ENCODE results near the gene SUCNR1. TPM values are rescaled to one million over a fixed set of nuclear protein-coding genes. Genes with fewer than 3 reads are reported as not detected.

Gene SUCNR1
- total RNA-seq, 1 experiment from 2014 or later = not detected

DNA sequence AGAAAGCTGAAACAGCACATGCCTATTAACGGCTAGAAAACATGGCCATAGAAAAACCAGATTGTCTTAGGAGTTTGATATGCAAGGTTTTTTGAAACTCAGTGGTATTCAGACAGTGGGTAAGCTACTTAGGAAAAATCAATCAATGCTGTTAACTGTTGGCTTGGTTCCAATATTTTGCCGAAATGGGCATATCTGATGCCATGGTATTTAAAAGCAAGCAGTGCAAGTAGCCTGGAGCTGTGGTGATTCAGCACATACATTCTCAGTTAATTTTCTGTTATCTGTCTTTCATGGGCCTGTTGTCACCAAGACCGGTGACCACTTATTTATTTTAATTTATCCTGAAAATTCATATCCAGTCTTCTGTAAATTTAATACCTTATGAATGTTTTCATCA lies 17.3 kb upstream of the SUCNR1 start:
- H3K27ac Mint-ChIP-seq (ENCODE audit: low read depth, unreplicated experiment) = no peak overlapping the region
- no peak for DNase-seq (ENCODE audit: unreplicated experiment)
- POLR2A ChIA-PET = no interaction called here

DNA sequence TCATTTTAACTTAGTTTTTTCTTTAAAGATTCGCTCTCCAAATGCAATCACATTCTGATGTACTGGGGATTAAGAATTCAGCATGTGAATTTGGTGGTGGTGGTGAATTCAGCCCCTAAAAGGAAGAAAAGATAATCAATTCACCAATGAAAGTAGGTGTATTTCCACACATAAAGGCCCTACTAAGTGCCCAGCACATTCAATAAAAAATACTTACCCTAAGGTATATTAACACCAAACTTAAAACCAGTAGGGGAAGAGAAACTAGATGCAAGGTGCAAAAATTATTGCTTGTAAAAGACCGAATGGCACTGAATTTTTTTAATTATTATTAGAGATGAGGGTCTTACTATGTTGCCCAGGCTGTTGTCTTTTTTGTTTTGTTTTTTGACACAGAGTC lies 16.8 kb upstream of the SUCNR1 start:
- Mint-ChIP-seq H3K27ac (ENCODE audit: low read depth, unreplicated experiment) (no peak overlapping the region), H3K9me3 (ENCODE audit: unreplicated experiment) (no peaks in the 10 kb centered on the region), H3K27me3 (ENCODE audit: insufficient read depth, unreplicated experiment) (no peaks in the 10 kb centered on the region), H3K4me3 (ENCODE audit: unreplicated experiment) (no peak overlapping the region), H3K4me1 (ENCODE audit: insufficient read depth, unreplicated experiment) (no peaks in the 10 kb centered on the region), H3K36me3 (ENCODE audit: insufficient read depth, unreplicated experiment) (no peaks in the 10 kb centered on the region)
- POLR2A ChIA-PET = no interaction called here
- no TSS peak for BruUV-seq (replicated peaks)
- DNase-seq (ENCODE audit: unreplicated experiment) = no peak
- TF ChIP-seq, protein P1, sequence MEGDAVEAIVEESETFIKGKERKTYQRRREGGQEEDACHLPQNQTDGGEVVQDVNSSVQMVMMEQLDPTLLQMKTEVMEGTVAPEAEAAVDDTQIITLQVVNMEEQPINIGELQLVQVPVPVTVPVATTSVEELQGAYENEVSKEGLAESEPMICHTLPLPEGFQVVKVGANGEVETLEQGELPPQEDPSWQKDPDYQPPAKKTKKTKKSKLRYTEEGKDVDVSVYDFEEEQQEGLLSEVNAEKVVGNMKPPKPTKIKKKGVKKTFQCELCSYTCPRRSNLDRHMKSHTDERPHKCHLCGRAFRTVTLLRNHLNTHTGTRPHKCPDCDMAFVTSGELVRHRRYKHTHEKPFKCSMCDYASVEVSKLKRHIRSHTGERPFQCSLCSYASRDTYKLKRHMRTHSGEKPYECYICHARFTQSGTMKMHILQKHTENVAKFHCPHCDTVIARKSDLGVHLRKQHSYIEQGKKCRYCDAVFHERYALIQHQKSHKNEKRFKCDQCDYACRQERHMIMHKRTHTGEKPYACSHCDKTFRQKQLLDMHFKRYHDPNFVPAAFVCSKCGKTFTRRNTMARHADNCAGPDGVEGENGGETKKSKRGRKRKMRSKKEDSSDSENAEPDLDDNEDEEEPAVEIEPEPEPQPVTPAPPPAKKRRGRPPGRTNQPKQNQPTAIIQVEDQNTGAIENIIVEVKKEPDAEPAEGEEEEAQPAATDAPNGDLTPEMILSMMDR (IDR thresholded peaks at IDR 0.05; ENCODE audit: unreplicated experiment) = no peak
- CTCF ChIA-PET = no interaction called here
- intact Hi-C loops (cut with micrococcal nuclease) = no loop called here

More for the DNA sequence above, 17.3 kb upstream of the SUCNR1 start:
- no TSS peak for BruUV-seq (replicated peaks)
- intact Hi-C loops (cut with micrococcal nuclease) = no loop called here
- CTCF ChIA-PET = no interaction called here
- Mint-ChIP-seq H3K4me3 (ENCODE audit: unreplicated experiment) (no peak overlapping the region), H3K36me3 (ENCODE audit: insufficient read depth, unreplicated experiment) (no peaks in the 10 kb centered on the region), H3K4me1 (ENCODE audit: insufficient read depth, unreplicated experiment) (no peaks in the 10 kb centered on the region), H3K9me3 (ENCODE audit: unreplicated experiment) (no peaks in the 10 kb centered on the region), H3K27me3 (ENCODE audit: insufficient read depth, unreplicated experiment) (no peaks in the 10 kb centered on the region)
- TF ChIP-seq, protein P1 (IDR thresholded peaks at IDR 0.05; ENCODE audit: unreplicated experiment) = no peak

DNA sequence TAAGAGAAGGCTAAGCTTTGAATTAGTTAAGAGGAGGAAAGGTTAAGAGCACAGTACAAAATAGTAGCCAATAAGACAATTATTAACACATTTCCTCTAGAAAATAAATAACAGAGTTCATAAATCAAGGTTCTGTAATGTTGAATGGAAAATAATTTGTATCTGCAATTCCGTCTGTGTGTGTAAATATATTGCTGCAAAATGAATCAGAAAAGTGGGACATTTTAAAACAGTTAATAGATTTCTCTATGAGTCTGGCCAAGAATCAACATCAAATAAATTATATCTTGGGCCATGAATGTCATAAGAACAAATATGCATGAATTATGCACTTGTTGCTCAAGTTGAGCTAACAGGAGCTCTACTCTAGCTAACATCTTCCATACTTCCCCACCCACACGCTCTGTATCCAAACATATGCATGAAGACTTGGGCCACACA lies 14.2 kb upstream of the SUCNR1 start:
- Mint-ChIP-seq H3K4me1 (ENCODE audit: insufficient read depth, unreplicated experiment) (peaks cover 2% of the 10 kb centered on the region), H3K9me3 (ENCODE audit: unreplicated experiment) (no peaks in the 10 kb centered on the region), H3K27me3 (ENCODE audit: insufficient read depth, unreplicated experiment) (no peaks in the 10 kb centered on the region), H3K4me3 (ENCODE audit: unreplicated experiment) (no peak overlapping the region), H3K36me3 (ENCODE audit: insufficient read depth, unreplicated experiment) (no peaks in the 10 kb centered on the region), H3K27ac (ENCODE audit: low read depth, unreplicated experiment) (no peak overlapping the region)
- TF ChIP-seq, protein P1 (IDR thresholded peaks at IDR 0.05; ENCODE audit: unreplicated experiment) = no peak
- intact Hi-C loops (cut with micrococcal nuclease) = no loop called here
- CTCF ChIA-PET = no interaction called here
- POLR2A ChIA-PET = interaction anchor here (0.6 to 0.7 kb wide), 2 partner anchors 18 to 1308 kb away, joined by 3 read pairs; no protein-coding TSS in a partner anchor
- DNase-seq (ENCODE audit: unreplicated experiment) = no peak
- BruUV-seq (replicated peaks) = no TSS peak

DNA sequence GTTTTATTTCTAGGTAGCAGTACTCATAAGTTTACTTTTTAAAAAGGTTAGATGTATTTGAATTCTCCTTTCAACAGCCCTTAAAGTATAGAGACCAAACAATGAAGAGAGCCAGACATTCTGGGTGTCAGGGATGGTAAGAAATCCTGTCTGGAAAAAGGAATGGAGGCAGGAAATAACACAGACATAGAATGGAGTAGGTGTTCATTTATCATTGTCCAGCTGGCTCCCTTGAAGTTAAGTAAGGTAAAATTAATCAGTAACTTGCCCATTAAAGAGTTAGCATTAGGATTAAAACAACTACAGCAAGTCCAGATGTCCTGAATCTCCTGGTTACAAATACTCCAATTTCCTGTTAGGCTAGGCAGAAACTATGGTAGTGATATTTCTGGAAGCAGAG lies 13.5 kb upstream of the SUCNR1 start:
- H3K4me3 Mint-ChIP-seq (ENCODE audit: unreplicated experiment) = no peak overlapping the region
- no peak overlapping the region for H3K27ac Mint-ChIP-seq (ENCODE audit: low read depth, unreplicated experiment)
- POLR2A ChIA-PET = interaction anchor here (0.7 kb wide), 1 partner anchor 1308 kb away, joined by 3 read pairs; no protein-coding TSS in a partner anchor
- CTCF ChIA-PET = interaction anchor here (1.1 kb wide), 1 partner anchor 22 kb away, joined by 3 read pairs; no protein-coding TSS in a partner anchor
- no peaks in the 10 kb centered on the region for H3K9me3 Mint-ChIP-seq (ENCODE audit: unreplicated experiment)
- intact Hi-C loops (cut with micrococcal nuclease) = no loop called here
- no peaks in the 10 kb centered on the region for H3K27me3 Mint-ChIP-seq (ENCODE audit: insufficient read depth, unreplicated experiment)
- no TSS peak for BruUV-seq (replicated peaks)
- no peak for DNase-seq (ENCODE audit: unreplicated experiment)
- TF ChIP-seq, protein P1 (IDR thresholded peaks at IDR 0.05; ENCODE audit: unreplicated experiment) = no peak
- no peaks in the 10 kb centered on the region for H3K36me3 Mint-ChIP-seq (ENCODE audit: insufficient read depth, unreplicated experiment)
- H3K4me1 Mint-ChIP-seq (ENCODE audit: insufficient read depth, unreplicated experiment) = peaks cover 8% of the 10 kb centered on the region
